Body of pancreas (tissue), 4 donors: ENCODE data around the gene LGALS4.

Experiments used
- CTCF ChIP-seq, 7 experiments: fragments of 450-650 bp in 4 of 7; fragments of 200-600 bp in 3 of 7; sonication (generic) in 3 of 7; IDR thresholded peaks; one replicate each; pipeline ENCODE4 v1.5.1; 2016 to 2019; ENCODE audit warnings: antibody characterized with exemption in 7 of 7
- POLR2A ChIP-seq, 3 donors: fragments of 450-650 bp; IDR thresholded peaks; one replicate each; pipeline ENCODE4 v1.6.1; 2016; ENCODE audit warnings: antibody characterized with exemption in 3 of 3, mild to moderate bottlenecking in 2 of 3

GRCh38 chr19:38856813-38857212 lies 44.1 kb upstream of the LGALS4 start:
- no peak for TF ChIP-seq CTCF (IDR thresholded peaks at IDR 0.05)
- TF ChIP-seq POLR2A (IDR thresholded peaks at IDR 0.05), result no peak
